Inferior parietal cortex (tissue), 1 donor: Measurements from ENCODE around the gene PKNOX1.
"Not testable (repeated sequence)": the region's sequence is repeated elsewhere in the genome, so short reads cannot be mapped to it uniquely, and the experiment has no call there.

Source experiments
- DNase-seq: peaks from one replicate; pipeline ENCODE4 v3.0.0-alpha.2; 2016; ENCODE audit errors: extremely low spot score

Gene PKNOX1

DNA sequence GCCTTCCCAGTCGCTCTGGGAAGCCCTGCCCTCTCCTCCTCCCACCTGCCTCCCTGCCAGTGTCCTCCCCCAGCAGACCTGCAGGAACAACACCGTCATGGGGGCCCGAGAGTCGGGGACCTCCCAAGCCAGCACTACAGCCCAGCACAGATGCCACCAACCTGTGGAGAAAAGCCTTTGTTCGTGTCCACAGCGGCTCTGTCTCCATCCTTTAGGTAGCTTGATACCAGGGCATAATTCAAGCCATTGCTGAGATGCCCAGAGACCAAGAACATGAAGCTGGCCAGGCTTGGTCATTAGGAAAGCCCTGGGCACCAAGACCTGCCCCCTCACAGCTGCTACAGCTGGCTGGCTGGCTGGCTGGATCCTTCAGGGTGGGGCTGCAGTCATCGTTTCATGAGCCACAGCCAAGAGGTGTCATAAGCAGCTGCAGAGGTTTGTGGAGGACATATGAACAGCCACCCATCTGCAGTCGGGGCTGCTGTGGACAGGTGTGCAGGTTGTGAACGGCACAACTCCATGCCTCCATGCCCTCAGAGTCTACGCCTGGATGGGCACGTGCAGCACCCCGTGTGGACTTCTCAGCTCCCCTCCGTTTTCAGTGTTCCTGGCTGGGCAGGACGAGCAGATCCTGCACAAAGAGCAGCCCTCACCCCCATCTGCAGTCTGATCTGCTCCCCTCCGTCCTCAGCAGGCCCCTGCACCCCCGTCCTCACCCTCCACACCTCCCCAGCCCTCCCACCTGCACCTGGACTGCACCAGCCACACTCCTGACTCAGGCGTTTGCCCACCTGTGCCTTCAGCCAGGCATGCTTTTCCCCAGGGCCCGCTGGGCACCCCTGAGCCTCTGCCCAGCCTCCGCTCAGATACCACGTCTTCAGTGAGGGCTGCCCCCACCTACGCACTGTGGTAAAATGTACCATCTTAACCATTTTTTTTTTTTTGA lies 71.8 kb downstream of the PKNOX1 start:
- not testable (repeated sequence) for DNase-seq

DNA sequence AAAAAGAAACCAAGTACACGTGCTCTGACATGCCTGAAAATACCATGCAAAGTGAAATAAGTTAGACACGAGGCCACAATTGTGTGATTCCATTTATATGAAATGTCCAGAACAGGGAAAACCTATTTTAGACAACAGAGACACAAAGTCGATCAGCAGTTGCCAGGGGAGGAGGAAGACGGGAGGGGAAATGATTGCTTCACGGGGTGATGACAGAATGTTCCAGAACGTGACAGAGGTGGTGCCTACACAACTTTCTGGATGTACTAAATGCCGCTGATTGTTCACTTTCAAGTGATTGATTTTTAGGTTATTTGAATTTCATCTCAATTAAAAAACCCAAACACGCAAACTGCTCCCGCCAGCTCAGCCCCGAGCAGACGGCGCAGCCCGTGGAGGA lies 78.8 kb downstream of the PKNOX1 start:
- DNase-seq, result not testable (repeated sequence)

DNA sequence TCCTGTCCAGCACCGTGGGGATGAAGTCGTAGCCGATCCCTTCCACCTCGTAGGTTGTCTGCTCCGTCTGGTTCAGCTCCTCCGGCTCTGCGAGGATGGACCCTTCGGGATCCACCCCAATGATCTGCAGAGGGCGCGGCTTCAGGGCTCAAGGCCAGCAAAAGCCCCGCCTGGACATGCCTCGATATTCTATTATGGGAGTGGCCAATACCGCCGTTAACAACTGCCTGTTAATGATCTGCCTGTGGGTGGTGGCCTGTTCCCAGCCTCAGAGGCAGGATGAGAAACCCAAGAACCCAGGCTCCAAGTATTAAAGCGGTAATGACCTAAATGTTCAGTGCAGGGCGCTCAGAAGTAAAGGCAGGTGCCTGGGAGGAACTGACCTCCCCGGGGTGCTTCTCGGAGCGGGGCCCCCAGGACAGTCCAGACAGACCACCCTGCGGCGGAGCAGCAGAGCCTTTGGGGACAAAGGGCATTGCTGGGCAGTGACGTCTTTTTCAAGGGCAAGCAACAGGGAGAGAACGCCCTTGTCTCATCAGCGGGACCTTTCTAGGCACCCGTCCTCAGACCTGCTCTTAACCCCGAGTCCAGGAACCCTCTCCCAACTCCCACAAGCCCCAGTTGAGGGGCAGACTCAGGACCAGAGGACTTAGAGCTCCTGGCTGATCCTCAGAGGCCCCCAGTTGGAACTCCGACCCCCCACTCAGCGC lies 88.7 kb downstream of the PKNOX1 start:
- DNase-seq, result not testable (repeated sequence)

DNA sequence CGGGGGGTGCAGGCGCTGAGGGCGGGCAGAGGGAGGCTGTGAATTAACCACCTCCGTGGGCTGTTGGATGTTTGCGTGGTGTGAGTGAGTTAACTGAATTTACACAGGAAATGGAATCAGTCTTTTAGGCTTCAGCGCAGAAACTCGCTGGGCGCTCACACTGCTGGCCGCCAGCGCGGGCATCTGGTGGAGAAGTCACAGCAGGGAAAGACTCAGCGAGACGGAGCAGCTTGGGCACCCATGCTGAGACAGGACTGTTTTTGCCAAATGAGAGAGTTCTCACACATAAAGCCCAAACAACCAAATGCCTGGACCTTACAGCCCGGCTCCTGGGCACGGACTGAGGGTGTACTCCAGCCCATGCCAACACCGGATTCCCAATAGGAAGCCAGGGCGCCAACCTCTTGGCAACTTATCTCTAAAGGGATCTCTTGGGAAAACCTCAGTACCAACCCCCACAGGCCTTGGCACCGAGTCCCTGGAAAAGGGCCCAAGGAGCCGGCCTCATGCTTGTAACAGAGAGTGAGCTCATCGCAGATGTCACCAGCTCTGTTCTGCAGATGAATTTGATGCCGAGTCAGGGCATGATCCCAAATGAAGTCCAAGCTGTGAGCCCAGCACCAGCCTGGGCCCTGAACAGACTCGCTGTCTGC lies 90.0 kb downstream of the PKNOX1 start:
- not testable (repeated sequence) for DNase-seq

DNA sequence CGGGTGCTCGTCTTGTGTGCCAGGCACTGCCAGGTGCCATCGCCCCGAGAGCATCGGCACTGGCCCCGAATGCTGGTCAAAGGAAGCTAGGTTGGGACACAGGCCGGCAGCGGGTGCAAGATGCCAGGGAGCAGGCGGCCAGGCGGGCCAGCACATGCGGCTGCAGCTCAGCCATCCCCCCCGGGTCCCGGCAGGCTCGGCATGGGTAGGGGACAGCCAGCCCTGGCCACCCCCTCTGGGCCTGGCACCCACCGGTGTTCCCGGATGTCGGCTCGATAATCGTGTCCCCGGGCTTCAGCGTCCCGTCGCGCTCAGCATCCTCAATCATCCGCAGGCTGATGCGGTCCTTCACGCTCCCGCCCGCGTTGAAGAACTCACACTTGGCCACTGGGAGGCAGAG lies 91.6 kb downstream of the PKNOX1 start:
- DNase-seq, result not testable (repeated sequence)

DNA sequence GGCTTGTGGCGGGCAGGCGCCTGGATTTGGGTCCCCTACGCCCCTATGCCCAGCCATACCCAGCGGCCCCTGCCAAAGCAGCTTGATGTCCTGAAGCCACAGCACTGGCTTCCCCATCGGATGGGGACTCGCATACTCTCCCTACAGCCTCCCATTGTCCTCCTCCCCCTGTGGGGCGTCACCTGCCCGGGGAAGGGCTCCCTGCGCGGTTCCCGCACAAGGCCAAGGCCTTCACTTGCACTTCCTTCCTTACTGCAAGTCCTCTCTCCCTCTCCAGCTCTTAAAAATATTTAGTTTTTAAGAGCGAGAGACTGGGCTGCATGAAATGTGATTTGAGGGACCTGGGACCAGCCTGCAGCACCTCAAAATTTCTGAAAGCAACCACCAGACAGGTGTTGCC lies 92.3 kb downstream of the PKNOX1 start:
- not testable (repeated sequence) for DNase-seq

DNA sequence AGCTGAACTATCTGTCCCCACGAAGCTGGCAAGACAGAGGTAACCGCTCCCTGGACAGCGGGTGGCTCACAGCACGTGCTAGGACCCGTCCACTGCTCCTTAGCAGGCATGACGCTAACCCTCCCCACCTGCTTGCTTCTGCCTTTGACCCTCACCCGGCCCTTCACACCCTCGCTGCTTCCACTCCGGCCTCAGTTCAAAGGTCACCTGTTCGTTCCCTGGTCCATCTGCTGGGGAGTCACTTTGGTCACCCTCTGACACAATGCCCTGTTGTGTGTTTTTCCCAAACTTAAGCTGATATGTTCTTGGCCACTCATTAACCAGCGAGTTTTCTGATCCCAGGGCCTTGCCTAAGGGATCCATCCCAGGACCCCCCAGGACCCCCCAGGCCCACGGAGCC lies 93.7 kb downstream of the PKNOX1 start:
- not testable (repeated sequence) for DNase-seq

DNA sequence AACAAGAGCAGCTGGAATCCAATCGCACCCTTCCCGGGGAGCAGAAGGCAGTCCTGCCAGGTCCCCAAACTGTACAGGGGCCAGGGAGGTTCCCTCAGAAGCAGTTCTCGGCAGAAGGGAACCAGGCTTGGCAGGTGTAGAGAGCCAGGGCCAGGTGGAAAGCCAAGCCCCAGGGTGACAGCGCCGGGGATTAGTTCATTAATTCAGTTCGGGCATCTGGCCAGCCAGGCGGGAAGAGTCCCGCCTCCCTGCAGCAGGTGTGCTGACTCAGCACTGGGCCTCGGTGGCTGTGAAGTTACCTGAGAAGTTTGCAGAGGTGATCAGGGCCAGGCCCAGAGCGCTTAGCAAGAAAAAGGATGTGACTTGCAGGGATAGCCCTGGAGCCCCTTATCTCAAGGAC lies 95.3 kb downstream of the PKNOX1 start:
- DNase-seq, result not testable (repeated sequence)

DNA sequence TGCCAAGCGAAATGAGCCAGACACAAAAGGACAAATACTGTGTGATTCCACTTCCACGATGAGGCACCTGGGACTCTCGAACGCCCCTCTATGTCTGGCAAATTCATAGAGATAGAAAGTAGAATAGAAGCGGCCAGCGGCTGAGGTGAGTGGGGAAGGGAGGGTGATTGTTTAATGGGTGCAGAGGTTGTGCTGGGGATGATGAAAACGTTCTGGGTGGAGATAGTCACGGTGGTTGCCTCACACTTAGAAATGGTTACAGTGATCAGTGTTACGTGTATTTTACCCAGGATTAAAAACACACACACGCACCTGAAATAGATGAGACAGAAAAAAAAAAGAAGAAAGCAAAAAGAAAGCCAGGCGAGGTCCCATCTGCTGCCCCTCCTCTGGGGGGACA lies 98.4 kb downstream of the PKNOX1 start:
- DNase-seq, result not testable (repeated sequence)

DNA sequence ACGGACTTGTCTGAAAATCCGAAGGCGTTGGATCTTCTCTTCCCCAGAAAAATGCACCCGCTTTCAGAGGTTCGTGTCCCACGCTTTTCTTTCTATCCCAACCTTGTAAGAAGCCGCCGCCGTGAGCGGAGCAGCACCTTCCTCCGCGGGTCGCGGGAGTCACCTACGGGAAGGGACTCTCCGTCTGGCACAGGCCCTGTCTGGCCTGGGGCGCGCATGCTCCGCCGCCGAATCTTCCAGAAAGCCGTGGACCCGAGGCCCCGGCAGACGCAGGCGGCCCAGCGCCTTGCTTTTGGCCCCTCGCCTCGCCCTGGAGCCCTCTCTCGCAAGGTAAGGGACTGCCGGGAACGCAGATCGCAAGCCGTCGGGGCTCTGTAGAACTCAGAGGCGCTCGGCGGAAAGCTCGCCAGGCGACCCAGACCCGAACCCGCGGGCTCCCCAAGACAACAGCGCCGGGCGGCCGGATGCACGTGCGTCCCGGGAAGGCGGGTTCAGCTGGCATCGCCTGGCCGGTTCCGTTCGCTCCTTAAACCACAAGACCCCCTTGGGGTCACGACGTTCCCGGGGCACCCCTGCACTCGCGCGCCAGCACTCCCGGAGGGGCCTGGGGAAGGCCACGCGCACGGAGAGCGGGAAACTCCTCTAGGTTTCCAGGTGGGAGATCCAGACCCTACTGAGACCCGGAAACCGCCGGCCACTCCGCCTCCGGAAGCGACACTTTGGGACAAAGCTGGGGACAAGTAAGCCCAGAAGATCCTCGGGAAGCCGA lies 100.2 kb downstream of the PKNOX1 start:
- not testable (repeated sequence) for DNase-seq

DNA sequence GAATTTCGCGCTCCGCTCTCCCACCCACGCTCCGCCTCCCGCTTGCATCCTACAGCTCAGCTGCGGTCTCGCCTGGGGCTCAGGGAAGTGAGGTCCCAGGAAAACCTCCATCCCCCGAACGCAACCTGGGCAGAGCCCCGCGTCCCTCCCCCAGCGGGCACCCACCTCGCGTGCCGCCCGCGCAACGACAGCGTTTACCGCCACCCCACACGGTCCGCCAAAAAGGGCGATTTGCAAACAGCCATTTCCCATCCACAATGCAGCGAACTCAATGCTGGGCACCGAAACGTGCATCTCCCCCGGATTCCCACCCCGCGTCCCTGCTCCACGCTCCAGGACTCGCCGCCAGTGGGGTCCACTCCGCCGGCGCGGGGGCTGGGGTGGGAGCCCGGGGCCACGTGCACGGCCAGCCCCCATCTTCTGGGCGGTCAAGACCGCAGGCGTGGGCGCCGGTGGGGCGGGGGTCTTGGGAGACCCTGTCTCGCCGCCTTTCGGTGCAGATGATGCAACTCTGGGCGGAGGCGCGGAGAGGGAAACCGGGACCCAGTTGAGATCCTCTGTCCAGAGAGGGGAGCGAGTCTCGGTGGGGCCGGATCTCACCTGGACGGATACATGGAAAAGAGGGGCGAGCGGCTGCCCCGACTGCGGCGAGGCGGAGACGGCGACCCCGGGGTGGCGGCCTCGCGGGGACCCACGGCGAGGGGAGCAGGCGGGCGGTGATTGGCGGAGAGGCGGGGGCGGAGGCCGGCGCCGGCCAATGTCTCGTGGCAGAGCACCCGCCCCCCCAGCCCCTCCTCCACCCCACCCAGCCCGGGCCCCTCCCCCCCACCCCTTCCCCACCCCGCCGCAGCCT lies 101.0 kb downstream of the PKNOX1 start, which contains the start of gene CBS:
TSS of gene CBS (minus strand) at position 666 of the 853 bp plus-strand sequence. CDS start 3,642 bp downstream, outside the sequence.
- not testable (repeated sequence) for DNase-seq

DNA sequence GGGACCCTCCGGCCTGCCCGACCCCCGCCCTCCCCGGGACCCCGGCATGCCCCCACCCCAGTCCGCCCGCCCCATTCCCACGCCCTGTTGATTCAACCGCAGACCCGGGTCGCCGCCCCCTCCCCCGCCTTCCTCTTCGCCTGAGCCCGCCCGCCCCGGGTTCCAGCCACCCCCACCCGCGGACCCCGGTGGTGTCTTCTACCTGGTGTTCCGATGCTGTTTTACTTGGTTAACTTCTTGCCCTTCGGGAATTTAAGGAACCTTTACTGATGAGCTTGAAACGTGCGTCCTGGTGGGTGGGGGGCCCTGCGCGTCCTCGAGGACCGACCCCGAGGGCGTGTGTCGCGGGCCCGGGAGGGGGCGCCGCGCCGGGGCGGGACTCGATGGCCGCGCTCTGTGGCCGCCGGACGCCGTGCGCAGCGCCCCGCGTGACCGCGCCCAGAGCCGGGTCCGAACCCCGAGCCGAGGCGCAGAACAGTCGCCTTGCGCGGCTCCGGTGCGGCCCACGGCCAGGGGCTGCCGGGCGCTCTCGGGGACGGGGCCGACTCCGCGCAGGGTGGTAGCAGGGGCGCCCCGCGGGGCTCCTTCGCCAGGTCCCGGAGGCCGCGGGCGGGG lies 101.8 kb downstream of the PKNOX1 start:
- DNase-seq, result not testable (repeated sequence)

DNA sequence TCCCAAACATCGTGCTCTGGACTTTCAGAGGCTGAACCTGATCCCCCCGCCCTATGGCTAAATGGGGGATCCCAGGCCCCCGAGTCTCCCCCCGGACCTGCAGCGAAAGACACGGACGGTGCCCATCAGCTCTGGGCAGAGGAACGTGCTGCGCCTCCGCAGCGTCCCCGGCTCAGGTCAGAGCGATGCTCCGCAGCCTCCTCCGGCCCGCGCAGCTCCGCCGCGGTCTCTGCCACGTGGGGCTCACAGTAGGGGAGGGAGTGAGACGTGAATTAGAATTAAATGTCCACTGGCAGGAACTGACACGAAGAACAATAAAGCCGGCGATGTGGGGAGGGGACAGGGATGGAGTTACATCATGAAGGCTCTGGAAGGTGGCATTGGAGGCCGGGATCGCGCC lies 102.3 kb downstream of the PKNOX1 start:
- not testable (repeated sequence) for DNase-seq

DNA sequence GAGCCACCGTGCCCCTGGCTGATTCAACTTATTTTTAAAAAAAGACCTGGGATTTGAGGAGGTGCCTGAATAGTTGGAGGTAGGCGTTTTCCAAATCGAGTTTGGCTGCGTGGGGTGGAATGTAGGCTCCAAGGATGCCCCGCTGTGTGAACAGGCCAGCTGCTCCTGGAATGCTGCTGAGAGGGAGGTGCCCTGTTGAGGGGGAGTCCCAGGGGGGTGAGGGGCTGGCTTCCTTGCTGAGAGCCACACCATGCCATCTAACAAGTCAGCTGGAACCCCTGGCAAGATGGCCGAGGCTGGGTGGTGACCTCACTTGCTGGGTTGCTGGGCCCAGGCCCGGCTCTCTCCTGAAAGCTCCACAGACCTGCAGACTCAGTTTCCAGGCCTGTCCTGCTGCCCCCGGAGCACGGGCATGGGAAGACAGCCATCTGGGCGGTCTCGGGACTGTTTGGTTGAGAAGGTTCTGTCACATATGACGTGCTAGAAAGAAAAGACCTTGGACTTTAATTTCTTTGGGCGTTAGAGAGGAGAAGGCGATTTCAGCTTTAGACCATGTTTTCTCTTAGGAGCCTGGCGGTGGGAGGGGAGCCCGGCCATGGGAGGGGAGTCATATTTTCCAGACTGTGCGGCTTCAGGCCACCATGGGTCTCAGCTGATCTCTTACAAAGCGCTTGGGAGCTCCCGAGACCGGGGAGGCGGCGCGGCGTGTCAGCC lies 108.4 kb downstream of the PKNOX1 start:
- not testable (repeated sequence) for DNase-seq
